ENCODE data around the gene TSPAN33.

DNA sequence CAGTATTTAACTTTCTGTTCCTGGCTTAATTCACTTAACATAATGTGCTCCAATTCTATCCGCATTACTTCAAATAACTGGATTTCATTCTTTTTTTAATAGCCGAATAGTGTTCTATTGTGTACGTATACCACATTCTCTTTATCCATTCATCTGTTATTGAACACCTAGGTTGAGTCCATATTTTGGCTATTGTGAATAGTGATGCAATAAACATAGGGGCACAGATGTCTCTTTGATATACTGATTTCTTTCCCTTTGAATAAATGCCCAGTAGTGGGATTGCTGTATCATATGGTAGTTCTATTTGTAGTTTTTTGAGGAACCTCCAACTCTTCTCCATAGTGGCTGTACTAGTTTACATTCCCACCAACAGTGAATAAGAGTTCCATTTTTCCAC, 25.5 kb upstream of the TSPAN33 start:
- TF ChIP-seq EZH2 (IDR thresholded peaks at IDR 0.05) (no peak), POLR2AphosphoS5 (IDR thresholded peaks at IDR 0.05; ENCODE audit: borderline replicate concordance, low read depth, low read length) (no peak), FOXP2 (optimal IDR thresholded peaks at IDR 0.05; ENCODE audit: control extremely low read depth, extremely low read length, insufficient read depth) (no peak)
